ENCODE measurements around the gene INAFM2. TPM values are rescaled to one million over a fixed set of nuclear protein-coding genes. Genes with fewer than 3 reads are reported as not detected.

Gene INAFM2
- total and polyA plus RNA-seq, 9 donors, result 7.4 to 50.6 (median 30.6) TPM

DNA sequence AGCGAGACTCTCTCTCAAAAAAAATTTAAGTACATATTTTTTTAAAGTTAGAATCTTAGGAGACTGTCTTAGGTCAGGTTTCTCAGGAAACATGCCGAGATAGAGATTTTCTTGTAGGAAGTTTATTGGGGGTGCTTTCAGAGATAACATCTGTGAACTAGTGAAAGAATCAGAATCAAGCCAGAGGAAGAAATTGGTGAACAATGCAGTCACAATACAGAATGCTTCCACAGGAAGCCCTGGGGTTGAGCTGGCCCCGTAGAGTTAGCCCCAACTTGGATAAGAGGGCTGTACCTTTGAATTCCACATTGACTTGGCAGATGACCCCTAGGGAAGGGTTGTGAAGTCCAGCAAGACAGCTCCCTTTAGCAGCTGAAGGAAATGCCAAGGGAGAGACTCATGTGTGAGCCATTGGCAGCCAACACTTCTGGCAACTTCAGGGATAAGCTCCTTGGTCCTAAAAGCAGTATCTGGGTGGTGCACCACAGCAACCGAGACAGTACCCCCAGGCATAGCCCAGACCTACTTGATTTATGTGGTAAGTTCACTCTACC is 8.7 kb upstream of the INAFM2 start:
- H3K27ac ChIP-seq, result no peak overlapping the region
- 79 to 85% (median 79%) methylated on average over 4 of the region's 4 CpGs for WGBS, 3 donors
- no peaks in the 10 kb centered on the region for H3K9me3 ChIP-seq
- H3K4me3 ChIP-seq, result no peak overlapping the region
- H3K27me3 ChIP-seq, result no peaks in the 10 kb centered on the region
- no peak for DNase-seq
- H3K4me1 ChIP-seq (ENCODE audit: insufficient read depth), result no peaks in the 10 kb centered on the region
- intact Hi-C loops (cut with DNase I), result no loop called here
- TF ChIP-seq POLR2A (IDR thresholded peaks at IDR 0.05), result no peak
- TF ChIP-seq, protein P1, sequence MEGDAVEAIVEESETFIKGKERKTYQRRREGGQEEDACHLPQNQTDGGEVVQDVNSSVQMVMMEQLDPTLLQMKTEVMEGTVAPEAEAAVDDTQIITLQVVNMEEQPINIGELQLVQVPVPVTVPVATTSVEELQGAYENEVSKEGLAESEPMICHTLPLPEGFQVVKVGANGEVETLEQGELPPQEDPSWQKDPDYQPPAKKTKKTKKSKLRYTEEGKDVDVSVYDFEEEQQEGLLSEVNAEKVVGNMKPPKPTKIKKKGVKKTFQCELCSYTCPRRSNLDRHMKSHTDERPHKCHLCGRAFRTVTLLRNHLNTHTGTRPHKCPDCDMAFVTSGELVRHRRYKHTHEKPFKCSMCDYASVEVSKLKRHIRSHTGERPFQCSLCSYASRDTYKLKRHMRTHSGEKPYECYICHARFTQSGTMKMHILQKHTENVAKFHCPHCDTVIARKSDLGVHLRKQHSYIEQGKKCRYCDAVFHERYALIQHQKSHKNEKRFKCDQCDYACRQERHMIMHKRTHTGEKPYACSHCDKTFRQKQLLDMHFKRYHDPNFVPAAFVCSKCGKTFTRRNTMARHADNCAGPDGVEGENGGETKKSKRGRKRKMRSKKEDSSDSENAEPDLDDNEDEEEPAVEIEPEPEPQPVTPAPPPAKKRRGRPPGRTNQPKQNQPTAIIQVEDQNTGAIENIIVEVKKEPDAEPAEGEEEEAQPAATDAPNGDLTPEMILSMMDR (IDR thresholded peaks at IDR 0.05), result no peak
- no peak for TF ChIP-seq EP300 (IDR thresholded peaks at IDR 0.05)
- no peaks in the 10 kb centered on the region for H3K36me3 ChIP-seq

DNA sequence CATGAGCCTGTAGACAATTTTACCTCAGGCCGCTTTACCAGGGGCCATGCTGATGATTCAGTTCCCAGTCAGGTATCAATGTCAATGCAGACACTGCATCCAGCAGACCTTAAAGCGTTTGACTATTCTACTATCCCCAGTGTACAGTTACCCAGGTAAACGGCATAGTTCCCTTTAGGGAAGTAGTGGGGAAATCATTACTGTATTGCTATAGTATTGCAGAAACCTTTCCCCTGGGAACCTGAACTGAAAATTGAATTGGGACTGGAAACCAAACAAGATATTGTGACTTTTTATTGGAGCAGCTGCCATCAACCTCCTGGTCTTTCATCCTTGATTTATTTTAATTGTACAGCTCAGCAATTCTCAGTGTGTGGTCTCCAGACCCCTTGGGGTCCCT is 6.6 kb upstream of the INAFM2 start:
- Histone ChIP-seq H3K4me3 (no peak overlapping the region), H3K36me3 (no peaks in the 10 kb centered on the region), H3K9me3 (no peaks in the 10 kb centered on the region), H3K27ac (no peak overlapping the region), H3K4me1 (ENCODE audit: insufficient read depth) (no peaks in the 10 kb centered on the region), H3K27me3 (no peaks in the 10 kb centered on the region)
- no peak for DNase-seq
- TF ChIP-seq POLR2A (IDR thresholded peaks at IDR 0.05) (no peak), EP300 (IDR thresholded peaks at IDR 0.05) (no peak)
- TF ChIP-seq, protein P1 (IDR thresholded peaks at IDR 0.05), result no peak
- WGBS, 3 donors, result 77 to 82% (median 79%) methylated on average over 3 of the region's 3 CpGs
- intact Hi-C loops (cut with DNase I), result no loop called here

DNA sequence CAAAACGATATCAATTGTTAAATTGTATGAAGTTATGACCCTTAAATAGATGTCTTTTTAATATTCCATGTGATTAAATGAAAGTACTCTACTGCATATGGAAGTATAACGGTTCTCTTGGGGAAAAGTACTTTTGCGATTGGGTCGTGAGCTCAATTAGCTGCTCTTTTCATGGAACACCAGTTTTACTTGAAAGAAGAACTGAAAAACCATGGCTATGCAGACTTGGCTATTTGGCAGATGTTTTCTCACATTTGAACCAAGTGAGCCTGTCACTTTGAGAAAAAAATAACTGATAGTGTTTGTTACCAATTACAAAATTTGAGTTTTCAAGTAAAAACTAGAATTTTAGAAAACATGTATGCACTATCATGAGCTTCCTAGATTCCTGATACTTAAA is 5.9 kb upstream of the INAFM2 start:
- TF ChIP-seq EP300 (IDR thresholded peaks at IDR 0.05) (no peak), POLR2A (IDR thresholded peaks at IDR 0.05) (no peak)
- TF ChIP-seq, protein P1 (IDR thresholded peaks at IDR 0.05), result no peak
- Histone ChIP-seq H3K4me3 (no peak overlapping the region), H3K4me1 (ENCODE audit: insufficient read depth) (no peaks in the 10 kb centered on the region), H3K27me3 (no peaks in the 10 kb centered on the region), H3K9me3 (no peaks in the 10 kb centered on the region), H3K27ac (no peak overlapping the region), H3K36me3 (no peaks in the 10 kb centered on the region)
- WGBS, 3 donors, result 76 to 77% (median 76%) methylated on average over 4 of the region's 4 CpGs
- intact Hi-C loops (cut with DNase I), result no loop called here
- no peak for DNase-seq

DNA sequence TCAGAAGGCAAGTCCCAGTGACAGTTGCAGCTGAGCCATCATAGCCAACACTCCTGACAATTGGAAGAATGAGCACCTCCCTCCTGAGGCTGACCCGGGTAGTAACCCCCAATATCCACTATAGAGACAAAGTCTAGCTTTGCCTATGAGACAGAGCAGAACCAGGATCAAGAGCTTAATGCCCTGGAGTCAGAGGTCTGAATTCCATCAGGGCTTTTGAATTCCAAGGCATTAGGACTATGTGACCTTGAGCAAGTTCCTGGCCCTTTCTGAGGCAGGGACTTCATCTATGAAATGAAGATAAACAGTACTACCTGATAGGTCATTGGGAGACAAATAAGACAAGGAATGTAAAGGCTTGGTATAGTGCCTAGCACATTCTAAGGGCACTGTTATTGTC is 3.1 kb upstream of the INAFM2 start:
- no peak for TF ChIP-seq POLR2A (IDR thresholded peaks at IDR 0.05)
- TF ChIP-seq, protein P1 (IDR thresholded peaks at IDR 0.05), result no peak
- TF ChIP-seq EP300 (IDR thresholded peaks at IDR 0.05), result no peak
- no peaks in the 10 kb centered on the region for H3K27me3 ChIP-seq
- H3K4me1 ChIP-seq (ENCODE audit: insufficient read depth), result peaks cover 4% of the 10 kb centered on the region
- H3K36me3 ChIP-seq, result no peaks in the 10 kb centered on the region
- H3K27ac ChIP-seq, result no peak overlapping the region
- 90 to 100% (median 93%) methylated on average over 1 of the region's 1 CpG for WGBS, 3 donors
- peak in 1 of 5 donors; percentile 13 for DNase-seq
- H3K4me3 ChIP-seq, result no peak overlapping the region
- H3K9me3 ChIP-seq, result no peaks in the 10 kb centered on the region
- intact Hi-C loops (cut with DNase I), result loop anchor here in 1 of 4 donors (2.0 to 5.0 kb wide), 2 partner anchors 37 to 100 kb away; partner anchors contain the start of gene DISP2

Measured in ovary (tissue), 9 donors.